Body of pancreas (tissue), 4 donors: Measurements from ENCODE around the gene WBP1. TPM values are rescaled to one million over a fixed set of nuclear protein-coding genes. Genes with fewer than 3 reads are reported as not detected.

Experiments used
- ATAC-seq: fragments of 150-250 bp; one replicate; pipeline ENCODE4 v1.9.1; 2016
- DNase-seq, 4 donors: peaks; one replicate each; pipeline ENCODE4 v3.0.0-alpha.2; 2019
- H3K27ac ChIP-seq, 4 donors: fragments of 200-600 bp; sonication (generic); 1 replicate in 3 of 4; 2 replicates in 1 of 4; pipeline versions ENCODE4 v1.5.1 to v1.6.1; 2016 to 2019; ENCODE audit warnings: mild to moderate bottlenecking in 1 of 4, mixed read lengths in 1 of 4, moderate library complexity in 1 of 4
- H3K27me3 ChIP-seq, 2 donors: fragments of 200-600 bp; sonication (generic); one replicate each; pipeline ENCODE4 v1.6.0; 2016; ENCODE audit warnings: mild to moderate bottlenecking in 1 of 2
- H3K36me3 ChIP-seq, 2 donors: fragments of 200-600 bp; sonication (generic); replicated peaks in 1 of 2; 2 replicates each; pipeline ENCODE4 v1.5.1; 2016; ENCODE audit warnings: low read depth in 2 of 2; ENCODE audit not compliant: insufficient read depth in 1 of 2
- H3K4me1 ChIP-seq: fragments of 200-600 bp; sonication (generic); one replicate; pipeline ENCODE4 v1.6.0; 2016
- H3K4me3 ChIP-seq, 2 donors: fragments of 200-600 bp; sonication (generic); 1 replicate in 1 of 2; 2 replicates in 1 of 2; pipeline ENCODE4 v1.5.1; 2016 to 2019
- H3K9me3 ChIP-seq, 3 donors: fragments of 200-600 bp; sonication (generic); 1 replicate in 2 of 3; 2 replicates in 1 of 3; pipeline ENCODE4 v1.5.1; 2016
- CTCF ChIP-seq, 7 experiments: fragments of 450-650 bp in 4 of 7; fragments of 200-600 bp in 3 of 7; sonication (generic) in 3 of 7; IDR thresholded peaks; one replicate each; pipeline ENCODE4 v1.5.1; 2016 to 2019; ENCODE audit warnings: antibody characterized with exemption in 7 of 7
- POLR2A ChIP-seq, 3 donors: fragments of 450-650 bp; IDR thresholded peaks; one replicate each; pipeline ENCODE4 v1.6.1; 2016; ENCODE audit warnings: antibody characterized with exemption in 3 of 3, mild to moderate bottlenecking in 2 of 3
- WGBS, 2 donors: methylation state at CpG; one replicate each; pipeline ENCODE4 v1.1.5; 2017; 5-methylcytosine and 5-hydroxymethylcytosine counted together
- intact Hi-C: fragments of 100-400 bp; cut with DNase I; formaldehyde crosslinking; loops from one replicate; pipeline ENCODE4 v1.15.1; 2023
- total RNA-seq, 2 donors: library from RNA; depleted of rRNA; stranded (reverse); fragments of >200 nt; gene quantifications; one replicate each; pipeline ENCODE4 v1.1.0, GENCODE V29; 2016

Gene WBP1
- 10 to 100 TPM; 35.3 to 56.3 TPM for total RNA-seq

DNA sequence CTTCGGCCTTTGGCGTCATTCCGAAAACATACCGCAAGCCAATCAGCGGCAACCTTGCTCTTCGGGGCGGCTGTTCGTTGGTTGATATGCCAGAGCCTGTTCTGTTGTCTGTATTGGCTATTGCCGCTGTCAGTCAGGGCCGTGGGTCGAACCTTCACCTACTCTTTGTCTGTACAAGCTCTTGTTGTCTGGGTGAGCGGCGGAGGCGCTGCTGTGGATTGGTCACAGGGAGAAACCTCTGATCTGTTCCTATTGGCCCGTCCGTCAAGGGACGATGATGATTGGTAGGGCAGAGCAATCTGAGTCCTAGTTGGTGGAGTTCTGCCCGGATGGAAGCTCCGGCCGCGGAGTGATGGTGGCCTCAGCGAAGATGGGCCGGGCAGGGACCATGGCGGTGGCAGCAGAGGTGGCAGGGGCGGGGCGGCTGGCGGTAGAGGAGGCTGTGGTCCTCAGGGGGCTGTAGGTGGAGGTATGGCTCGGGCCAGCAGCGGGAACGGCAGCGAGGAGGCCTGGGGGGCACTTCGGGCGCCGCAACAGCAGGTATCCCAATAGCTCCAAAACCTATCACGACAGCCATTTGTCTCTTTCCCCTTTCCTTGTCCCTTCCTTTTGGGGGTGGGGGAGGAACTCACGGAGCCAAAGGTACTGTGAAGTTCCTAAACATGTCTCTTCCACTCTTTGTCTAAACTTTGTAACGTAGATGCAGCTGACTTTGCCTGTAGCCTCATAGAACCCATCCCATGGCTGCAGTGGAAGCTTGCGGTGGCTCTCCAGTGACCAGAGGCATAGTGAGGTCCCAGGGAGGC is at the start of gene WBP1:
Gene WBP1 (plus strand): TSS at position 307 of the 806 bp plus-strand sequence. CDS start 165 bp downstream, at position 472.
- no peaks in the 10 kb centered on the region for H3K9me3 ChIP-seq
- H3K4me1 ChIP-seq: peaks cover 49% of the 10 kb centered on the region
- H3K36me3 ChIP-seq: no peaks in the 10 kb centered on the region
- peak in 1 of 7 experiments; percentile 14 for TF ChIP-seq CTCF (IDR thresholded peaks at IDR 0.05)
- TF ChIP-seq POLR2A (IDR thresholded peaks at IDR 0.05): peak; percentile 75 to 89 (median 81)
- peak within 1 kb of the TSS; percentile 49 to 63 for H3K4me3 ChIP-seq
- WGBS, 2 donors: 0% methylated on average over 7 to 38 of the region's 38 CpGs
- H3K27ac ChIP-seq: peak within 1 kb of the TSS; percentile 95 to 98 (median 96)
- intact Hi-C loops: no loop called here
- DNase-seq (peak; percentile 100), ATAC-seq (peak; percentile 93)
- no peaks in the 10 kb centered on the region for H3K27me3 ChIP-seq

- DNase-seq (no peak), ATAC-seq (no peak)
- Histone ChIP-seq H3K4me3 (no peak overlapping the region), H3K9me3 (no peaks in the 10 kb centered on the region), H3K36me3 (no peaks in the 10 kb centered on the region), H3K27ac (no peak overlapping the region), H3K27me3 (no peaks in the 10 kb centered on the region), H3K4me1 (peaks cover 16% of the 10 kb centered on the region)
- intact Hi-C loops: no loop called here
- TF ChIP-seq CTCF (IDR thresholded peaks at IDR 0.05): no peak
- TF ChIP-seq POLR2A (IDR thresholded peaks at IDR 0.05): no peak
- 70 to 71% methylated on average over 7 of the region's 8 CpGs for WGBS, 2 donors
Observed at GRCh38 chr2:74413001-74413698, 45.1 kb upstream of the WBP1 start.

GRCh38 chr2:74414441-74414840 is 43.8 kb upstream of the WBP1 start:
- Histone ChIP-seq H3K27ac (no peak overlapping the region), H3K4me1 (peaks cover 16% of the 10 kb centered on the region), H3K27me3 (no peaks in the 10 kb centered on the region), H3K36me3 (no peaks in the 10 kb centered on the region), H3K4me3 (no peak overlapping the region), H3K9me3 (no peaks in the 10 kb centered on the region)
- peak; percentile 5 for ATAC-seq
- TF ChIP-seq POLR2A (IDR thresholded peaks at IDR 0.05): no peak
- no peak for TF ChIP-seq CTCF (IDR thresholded peaks at IDR 0.05)
- intact Hi-C loops: no loop called here
- no peak for DNase-seq
- WGBS, 2 donors: 63 to 65% methylated on average over 14 to 19 of the region's 19 CpGs

GRCh38 chr2:74414881-74415761 is 43.1 kb upstream of the WBP1 start:
- TF ChIP-seq POLR2A (IDR thresholded peaks at IDR 0.05) (peak in 1 of 3 donors; percentile 17), CTCF (IDR thresholded peaks at IDR 0.05) (peak in 5 of 7 experiments; percentile 26 to 58 (median 42))
- no peak overlapping the region for H3K4me3 ChIP-seq
- ATAC-seq (peak; percentile 62), DNase-seq (peak; percentile 38 to 70 (median 57))
- WGBS, 2 donors: 8 to 36% methylated on average over 5 to 66 of the region's 66 CpGs
- H3K9me3 ChIP-seq: no peaks in the 10 kb centered on the region
- H3K4me1 ChIP-seq: peaks cover 16% of the 10 kb centered on the region
- no peaks in the 10 kb centered on the region for H3K27me3 ChIP-seq
- no peaks in the 10 kb centered on the region for H3K36me3 ChIP-seq
- no peak overlapping the region for H3K27ac ChIP-seq
- intact Hi-C loops: no loop called here
